ENCODE data around the gene MEDAG.
"Not testable (repeated sequence)": the region's sequence is repeated elsewhere in the genome, so short reads cannot be mapped to it uniquely, and the experiment has no call there.

MEDAG gene

GRCh38 chr13:30907121-30907861 lies 1.2 kb downstream of the MEDAG start:
- DNase-seq = no peak

GRCh38 chr13:30908416-30908980 lies 2.4 kb downstream of the MEDAG start:
- no peak for DNase-seq

DNA sequence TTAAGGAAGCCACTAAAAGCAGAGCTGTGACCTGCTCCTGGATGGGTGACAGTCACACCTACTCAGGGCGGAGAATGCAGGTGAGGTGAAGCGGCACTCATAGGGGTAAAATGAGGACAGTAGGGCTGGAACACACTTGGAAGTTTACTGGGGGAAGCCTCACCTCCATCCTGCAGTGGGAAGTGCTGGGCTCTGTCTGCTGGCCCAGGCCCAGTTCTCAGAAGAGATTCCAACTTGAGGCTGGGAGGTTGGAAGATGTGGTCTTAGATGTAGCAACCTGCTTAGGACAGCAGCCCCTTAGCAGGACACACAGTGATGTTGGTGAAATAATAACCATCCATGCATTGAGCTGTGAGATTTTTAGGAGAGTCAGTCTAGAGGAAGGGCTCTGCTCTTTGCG lies 4.6 kb downstream of the MEDAG start:
- DNase-seq = no peak

- no peak for DNase-seq
Observed at GRCh38 chr13:30915691-30916541, 9.8 kb downstream of the MEDAG start.

DNA sequence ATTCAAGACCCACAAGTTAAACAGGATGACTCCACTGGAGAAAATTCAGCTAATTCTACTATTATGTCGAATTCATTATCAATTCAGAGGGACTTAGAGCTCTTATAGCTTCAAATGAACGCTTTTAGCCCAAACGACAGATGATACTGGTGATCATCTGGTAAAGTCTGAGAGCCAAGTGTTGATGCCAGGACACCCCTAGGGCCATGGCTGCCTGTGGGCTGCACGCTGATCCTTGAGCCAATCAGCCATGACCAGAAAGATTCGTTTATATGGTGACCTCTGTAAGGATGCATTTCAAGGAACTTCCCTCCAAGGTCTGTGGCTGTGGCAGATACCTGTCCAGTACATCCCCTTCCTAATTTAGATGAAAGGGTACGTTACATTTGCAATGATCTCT lies 10.9 kb downstream of the MEDAG start:
- DNase-seq = no peak

DNA sequence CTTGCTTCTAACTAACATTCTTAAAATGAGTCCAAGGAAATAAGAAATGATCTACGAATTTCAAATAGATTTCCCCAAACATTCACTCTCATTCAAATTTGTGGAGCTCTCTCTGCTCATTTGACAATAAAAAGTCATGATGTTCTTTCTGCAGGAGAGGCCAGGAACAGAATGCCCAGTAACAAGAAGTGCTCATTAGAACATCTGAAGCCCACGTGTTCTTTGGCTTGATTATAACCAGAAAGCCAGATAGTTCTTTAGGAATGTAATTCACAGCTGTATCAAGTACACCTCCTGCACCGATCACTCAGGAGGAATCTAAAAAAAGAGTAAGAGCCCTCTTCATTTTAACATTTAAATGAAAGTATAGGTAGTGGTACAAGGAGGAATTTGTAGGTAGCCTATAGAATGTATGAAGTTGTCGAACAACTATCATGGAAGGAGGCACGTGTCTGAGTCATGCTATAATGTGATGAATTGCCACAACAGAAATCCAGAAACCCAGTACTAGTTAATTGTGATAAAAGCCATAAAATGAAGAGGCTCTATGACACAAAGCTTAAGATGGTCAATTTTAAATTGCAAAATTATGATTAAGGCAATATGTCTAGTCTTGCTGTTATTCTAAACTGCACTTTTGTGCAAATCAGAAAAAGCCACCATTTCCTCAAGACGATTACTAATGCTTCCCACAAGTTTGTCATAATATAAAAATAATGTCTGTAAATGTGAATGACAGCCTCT lies 12.8 kb downstream of the MEDAG start:
- no peak for DNase-seq

- DNase-seq = no peak
Observed at GRCh38 chr13:30920162-30920909, 14.3 kb downstream of the MEDAG start.

DNA sequence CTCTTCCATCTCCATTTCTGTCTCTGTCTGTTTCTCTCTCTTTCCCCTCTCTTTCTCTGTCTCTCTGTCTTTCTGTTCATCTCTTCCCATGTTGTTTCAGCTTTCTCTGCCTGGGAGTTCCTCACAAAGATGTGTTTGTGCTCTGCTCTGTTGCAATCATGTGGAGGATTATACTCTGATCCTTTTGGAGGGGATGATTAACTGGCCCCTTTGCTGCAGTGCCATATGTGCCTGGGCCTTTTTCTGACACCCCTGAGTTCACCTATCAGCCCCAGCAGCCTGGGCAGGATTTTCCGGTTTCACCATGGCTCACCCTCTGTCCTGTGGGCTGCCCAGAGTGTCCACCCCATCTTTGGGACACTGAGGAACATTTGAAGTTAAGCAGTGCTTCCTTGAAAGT lies 17.3 kb downstream of the MEDAG start:
- no peak for DNase-seq

DNA sequence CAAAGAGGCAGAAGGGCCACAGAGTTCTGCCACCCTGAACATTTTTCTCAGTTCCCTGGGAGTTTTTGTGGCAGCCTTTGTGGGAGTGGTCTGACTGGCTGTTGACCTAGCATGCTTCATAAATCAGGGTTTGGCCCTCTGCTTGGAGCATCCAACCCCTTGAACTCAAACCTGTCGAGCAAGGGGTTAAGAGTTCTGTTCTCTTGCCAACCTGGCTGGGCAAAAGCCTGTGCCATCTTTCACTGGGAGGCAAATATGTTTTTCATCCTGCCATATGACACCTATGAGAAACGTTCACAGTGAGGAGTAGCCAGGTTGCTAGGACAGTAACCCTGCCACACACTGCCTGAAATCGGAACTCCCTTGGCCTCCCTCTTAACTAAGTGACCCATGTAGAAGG lies 18.6 kb downstream of the MEDAG start:
- no peak for DNase-seq

- no peak for DNase-seq
Observed at GRCh38 chr13:30925429-30925828, 19.4 kb downstream of the MEDAG start.

GRCh38 chr13:30926781-30927180 lies 20.7 kb downstream of the MEDAG start:
- DNase-seq = no peak

DNA sequence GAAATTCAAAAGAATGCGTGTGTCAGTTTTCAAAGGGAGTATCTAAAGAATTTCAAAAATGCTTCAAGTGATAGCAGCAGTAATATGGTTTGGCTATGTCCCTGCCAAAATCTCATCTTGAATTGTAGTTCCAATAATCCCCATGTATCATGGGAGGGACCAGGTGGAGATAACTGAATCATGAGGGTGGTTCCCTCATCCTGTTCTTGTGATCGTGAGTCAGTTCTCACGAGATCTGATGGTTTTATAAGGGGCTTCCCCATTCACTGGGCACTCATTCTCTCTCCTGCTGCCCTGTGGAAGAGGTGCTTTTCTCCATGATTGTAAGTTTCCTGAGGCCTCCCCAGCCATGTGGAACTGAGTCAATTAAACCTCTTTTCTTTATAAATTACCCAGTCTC lies 21.1 kb downstream of the MEDAG start:
- not testable (repeated sequence) for DNase-seq

DNA sequence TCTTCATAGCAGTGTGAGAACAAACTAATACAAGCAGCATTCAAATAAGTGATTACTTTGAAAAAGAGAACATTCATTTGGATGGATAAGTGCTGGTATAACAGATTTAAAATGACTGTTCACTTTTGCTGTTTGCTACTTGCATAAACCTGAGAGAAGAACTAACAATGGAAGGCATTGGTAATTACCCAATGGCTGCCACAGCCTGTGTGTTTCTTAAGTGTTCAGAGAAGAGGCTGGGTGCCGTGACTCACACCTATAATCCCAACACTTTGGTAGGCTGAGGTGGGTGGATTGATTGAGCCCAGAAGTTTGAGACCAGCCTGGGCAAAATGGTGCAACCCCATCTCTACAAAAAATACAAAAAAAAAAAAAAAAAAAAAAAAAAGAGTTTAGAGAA lies 21.5 kb downstream of the MEDAG start:
- no peak for DNase-seq

DNA sequence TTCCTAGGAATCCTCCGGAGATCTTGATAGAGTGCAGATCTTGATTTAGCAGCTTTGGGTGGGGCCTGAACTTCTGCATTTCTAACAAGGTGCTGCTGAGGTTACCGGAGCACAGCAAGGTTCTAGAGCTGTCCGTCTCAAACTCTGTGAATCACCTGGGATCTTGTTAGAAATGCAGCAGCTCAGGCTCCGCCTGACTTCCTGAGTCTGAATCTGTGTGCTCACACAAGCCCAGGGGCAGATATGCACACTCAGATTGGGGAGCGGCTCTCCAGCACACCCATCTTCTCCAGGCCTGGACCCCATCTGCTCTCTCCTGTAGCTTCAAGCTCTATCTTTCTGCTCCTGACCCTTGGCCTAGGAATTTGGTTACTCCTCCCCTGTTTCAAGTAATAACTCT lies 22.9 kb downstream of the MEDAG start:
- no peak for DNase-seq

GRCh38 chr13:30932481-30933353 lies 26.6 kb downstream of the MEDAG start, which contains the start of gene TEX26:
Gene TEX26, plus strand, starts transcription at chr13:30932656. Its CDS starts 60 bp downstream, at chr13:30932716.
- no peak for DNase-seq

DNA sequence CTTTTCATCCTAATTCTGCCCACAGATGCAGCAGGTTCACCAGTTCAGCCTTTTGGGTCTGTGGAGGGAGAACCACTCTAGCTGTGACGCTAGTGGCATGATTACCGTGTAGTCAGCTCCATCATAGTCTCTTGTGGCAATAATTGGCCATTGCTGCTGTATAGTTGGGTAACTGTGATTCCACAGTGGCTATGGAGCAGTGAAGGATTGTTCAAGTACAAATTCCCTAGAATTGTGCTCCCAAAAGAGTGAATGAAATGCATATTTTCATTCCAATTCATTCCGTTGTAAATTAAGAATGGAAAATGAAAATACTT lies 27.2 kb downstream of the MEDAG start:
- DNase-seq = no peak

- no peak for DNase-seq
Observed at GRCh38 chr13:30934381-30934780, 28.3 kb downstream of the MEDAG start.

DNA sequence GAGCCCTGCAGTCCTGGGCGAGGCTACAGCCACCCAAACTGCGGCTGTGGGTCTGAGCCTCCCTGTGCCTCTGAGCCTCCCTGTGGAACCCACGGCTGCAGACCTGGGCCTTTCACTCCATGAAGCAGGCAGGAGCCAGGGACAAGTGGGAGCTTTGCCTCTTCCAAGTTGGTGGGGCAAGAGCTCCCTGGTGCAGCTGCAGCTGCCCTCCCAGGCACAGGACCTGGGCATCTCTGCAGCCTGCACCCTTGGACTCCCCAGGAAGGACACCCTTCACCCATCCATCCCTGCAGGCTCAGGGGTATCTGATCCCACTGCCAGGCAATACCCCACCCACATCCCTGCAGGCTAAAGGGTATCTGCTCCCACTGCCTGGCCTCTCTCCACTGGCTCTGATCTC lies 28.7 kb downstream of the MEDAG start:
- DNase-seq = no peak

DNA sequence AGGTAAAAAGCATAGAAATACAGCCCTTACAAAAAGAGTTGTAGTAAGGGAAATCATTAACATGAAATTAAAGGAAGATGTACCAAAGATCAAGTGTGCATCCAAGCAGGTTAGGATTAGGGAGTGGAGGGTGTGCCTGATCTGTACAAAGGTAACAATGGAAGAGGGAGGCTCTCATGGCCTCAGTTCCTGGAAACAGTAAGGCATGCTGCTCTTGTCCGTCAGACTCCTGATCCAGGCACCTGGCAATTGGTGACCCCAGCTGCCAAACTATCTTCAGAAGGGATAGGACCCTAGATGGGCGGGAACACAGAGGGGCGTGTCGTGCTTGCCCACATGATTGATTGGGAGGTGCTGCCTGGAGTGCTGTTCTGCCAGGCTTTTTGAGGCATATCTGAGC lies 30.9 kb downstream of the MEDAG start:
- no peak for DNase-seq

- DNase-seq = no peak
Observed at GRCh38 chr13:30943881-30944280, 37.8 kb downstream of the MEDAG start.

DNA sequence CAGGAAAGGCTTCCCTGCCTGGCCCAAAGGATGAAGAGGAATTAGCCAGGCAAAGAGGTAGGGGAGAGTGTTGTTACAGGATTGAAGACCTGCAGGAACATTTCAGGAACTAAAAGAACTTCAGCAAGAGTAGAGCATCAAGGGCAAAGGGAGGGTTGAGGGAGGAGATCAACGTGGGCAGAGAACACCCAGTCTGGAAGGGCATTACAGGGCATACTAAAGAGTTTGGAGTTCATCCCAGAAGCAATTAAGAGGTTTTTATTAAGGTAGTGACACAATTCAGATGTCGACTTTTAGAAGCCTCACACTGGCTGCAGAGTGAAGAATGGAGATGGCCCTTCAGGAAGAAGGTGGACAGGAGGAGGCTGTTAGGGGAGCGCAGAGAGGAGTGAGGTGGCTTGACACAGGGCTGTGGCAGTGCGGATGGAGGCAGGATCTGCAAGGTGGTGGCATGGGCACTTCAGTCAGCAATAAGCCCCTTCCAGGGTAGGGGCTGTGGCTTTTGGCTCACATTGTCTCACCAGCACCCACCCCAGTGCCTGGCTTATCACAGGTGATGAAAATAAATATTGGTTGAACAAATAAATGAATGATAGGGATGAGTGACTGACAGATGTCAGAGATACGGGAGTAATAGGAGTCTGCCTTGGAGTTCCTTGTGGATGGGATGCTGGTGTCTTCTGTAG lies 51.3 kb downstream of the MEDAG start:
- DNase-seq = no peak
